NCI-H460 (cell line): ENCODE data around the gene SH3RF3. TPM values are rescaled to one million over a fixed set of nuclear protein-coding genes. Genes with fewer than 3 reads are reported as not detected.

Experiments used
- DNase-seq: peaks from one replicate; pipeline ENCODE4 v3.0.0-alpha.2; 2016; ENCODE audit warnings: low read depth; ENCODE audit errors: extremely low read depth
- total RNA-seq: library from RNA; depleted of rRNA; stranded (reverse); fragments of >200 nt; shearing (Covaris generic); gene quantifications from 2 replicates; pipeline ENCODE4 v1.2.3, GENCODE V29; 2014

Gene SH3RF3
- total RNA-seq, 1 experiment from 2014 or later = 0.32 TPM

GRCh38 chr2:109174626-109175349 lies 45.8 kb downstream of the SH3RF3 start:
- no peak for DNase-seq

GRCh38 chr2:109175350-109175678 lies 46.3 kb downstream of the SH3RF3 start:
- no peak for DNase-seq

GRCh38 chr2:109176928-109177327 lies 47.9 kb downstream of the SH3RF3 start:
- DNase-seq = no peak

GRCh38 chr2:109177635-109178034 lies 48.6 kb downstream of the SH3RF3 start:
- DNase-seq = no peak

- DNase-seq = no peak
Observed at GRCh38 chr2:109178968-109179367, 50.0 kb downstream of the SH3RF3 start.

- DNase-seq = no peak
Observed at GRCh38 chr2:109180786-109181185, 51.8 kb downstream of the SH3RF3 start.

GRCh38 chr2:109182426-109182825 lies 53.4 kb downstream of the SH3RF3 start:
- no peak for DNase-seq

GRCh38 chr2:109183871-109184270 lies 54.9 kb downstream of the SH3RF3 start:
- no peak for DNase-seq

- no peak for DNase-seq
Observed at GRCh38 chr2:109184368-109184767, 55.4 kb downstream of the SH3RF3 start.

- DNase-seq = no peak
Observed at GRCh38 chr2:109185338-109185737, 56.3 kb downstream of the SH3RF3 start.

GRCh38 chr2:109185821-109186570 lies 57.0 kb downstream of the SH3RF3 start:
- DNase-seq = no peak

- DNase-seq = no peak
Observed at GRCh38 chr2:109186656-109187250, 57.7 kb downstream of the SH3RF3 start.

GRCh38 chr2:109187711-109188495 lies 58.9 kb downstream of the SH3RF3 start:
- DNase-seq = no peak

- no peak for DNase-seq
Observed at GRCh38 chr2:109188496-109188890, 59.5 kb downstream of the SH3RF3 start.

- DNase-seq = no peak
Observed at GRCh38 chr2:109188898-109189297, 59.9 kb downstream of the SH3RF3 start.

- no peak for DNase-seq
Observed at GRCh38 chr2:109189751-109190150, 60.7 kb downstream of the SH3RF3 start.

GRCh38 chr2:109193807-109194619 lies 65.0 kb downstream of the SH3RF3 start:
- no peak for DNase-seq

GRCh38 chr2:109194620-109194937 lies 65.6 kb downstream of the SH3RF3 start:
- no peak for DNase-seq

GRCh38 chr2:109195193-109196045 lies 66.4 kb downstream of the SH3RF3 start:
- DNase-seq = no peak
